Smooth muscle cell (in vitro differentiated cells): ENCODE results near the gene TVP23A. TPM values are rescaled to one million over a fixed set of nuclear protein-coding genes. Genes with fewer than 3 reads are reported as not detected.

Experiments
- DNase-seq: peaks from one replicate; lab custom pipeline; 2025; ENCODE audit not compliant: unreplicated experiment; lab: John Stamatoyannopoulos, UW
- H2AFZ ChIP-seq: fragments of 200-600 bp; sonication (generic); 2 replicates; pipeline ENCODE4 v1.6.0; 2016; ENCODE audit warnings: antibody characterized with exemption, low read depth, mild to moderate bottlenecking
- H3F3A ChIP-seq: fragments of 200-600 bp; sonication (generic); 2 replicates; pipeline ENCODE4 v1.6.0; 2017; ENCODE audit warnings: antibody characterized with exemption, low read depth
- H3K27ac ChIP-seq: fragments of 200-600 bp; sonication (generic); 2 replicates; pipeline ENCODE4 v1.5.1; 2016; ENCODE audit warnings: low read depth, mild to moderate bottlenecking
- H3K27me3 ChIP-seq: fragments of 200-600 bp; sonication (generic); 2 replicates; pipeline ENCODE4 v1.6.1; 2016; ENCODE audit warnings: low read depth, mild to moderate bottlenecking
- H3K36me3 ChIP-seq: fragments of 200-600 bp; sonication (generic); 2 replicates; pipeline ENCODE4 v1.5.1; 2016; ENCODE audit warnings: low read depth
- H3K4me1 ChIP-seq: fragments of 200-600 bp; sonication (generic); 2 replicates; pipeline ENCODE4 v1.5.1; 2016; ENCODE audit warnings: low read depth
- H3K4me2 ChIP-seq: fragments of 200-600 bp; sonication (generic); 2 replicates; pipeline ENCODE4 v1.6.0; 2016; ENCODE audit warnings: mild to moderate bottlenecking
- H3K4me3 ChIP-seq: fragments of 200-600 bp; sonication (generic); 2 replicates; pipeline ENCODE4 v1.5.1; 2016; ENCODE audit warnings: mild to moderate bottlenecking
- H3K79me2 ChIP-seq: fragments of 200-600 bp; sonication (generic); 2 replicates; pipeline ENCODE4 v1.6.0; 2016; ENCODE audit warnings: low read depth, mild to moderate bottlenecking
- H3K9ac ChIP-seq: fragments of 200-600 bp; sonication (generic); 2 replicates; pipeline ENCODE4 v1.6.0; 2016; ENCODE audit warnings: low read depth
- H3K9me3 ChIP-seq: fragments of 200-600 bp; sonication (generic); replicated peaks from 2 replicates; pipeline ENCODE4 v1.5.1; 2016; ENCODE audit warnings: low read depth
- H4K20me1 ChIP-seq: fragments of 200-600 bp; sonication (generic); 2 replicates; pipeline ENCODE4 v1.6.0; 2016; ENCODE audit warnings: low read depth
- CTCF ChIP-seq: fragments of 200-600 bp; sonication (generic); IDR thresholded peaks from 2 replicates; pipeline ENCODE4 v1.5.1; 2017; ENCODE audit warnings: borderline replicate concordance, mild to moderate bottlenecking, antibody characterized with exemption; ENCODE audit not compliant: insufficient read depth, poor library complexity, severe bottlenecking
- WGBS: methylation state at CpG from one replicate; pipeline ENCODE4 v1.1.7; 2016; ENCODE audit warnings: low lambda C conversion rate; 5-methylcytosine and 5-hydroxymethylcytosine counted together
- polyA plus RNA-seq: library from polyadenylated mRNA; unstranded; fragments of >200 nt; fragmentation: Nextera tagmentation; extraction: Ambion mirVana; gene quantifications from 2 replicates; pipeline ENCODE4 v1.2.1, GENCODE V29; 2016
- total RNA-seq: library from RNA; depleted of rRNA; stranded (reverse); fragments of >200 nt; gene quantifications from 2 replicates; pipeline ENCODE4 v1.2.3, GENCODE V29; 2014

TVP23A gene
- total and polyA plus RNA-seq, 2 experiments from 2014 or later: 0.13 to 0.45 TPM

- Histone ChIP-seq H3K36me3 (no peaks in the 10 kb centered on the region), H3K9ac (no peak overlapping the region), H3K4me3 (no peak overlapping the region), H4K20me1 (no peaks in the 10 kb centered on the region), H3K27ac (no peak overlapping the region), H3K4me1 (no peaks in the 10 kb centered on the region), H3F3A (peaks cover 8% of the 10 kb centered on the region), H3K9me3 (no peaks in the 10 kb centered on the region), H3K4me2 (peak overlapping the region; percentile 62), H3K27me3 (no peaks in the 10 kb centered on the region), H3K79me2 (no peaks in the 10 kb centered on the region), H2AFZ (no peak overlapping the region)
- WGBS: 24% methylated on average over 7 of the region's 7 CpGs
- TF ChIP-seq CTCF: no peak
- DNase-seq: no peak
These were observed 49.2 kb downstream of the TVP23A start for GRCh38 chr16:10769381-10769780.

GRCh38 chr16:10767127-10767526 is 51.5 kb downstream of the TVP23A start:
- no peak for TF ChIP-seq CTCF
- Histone ChIP-seq H2AFZ (no peak overlapping the region), H3K36me3 (no peaks in the 10 kb centered on the region), H3K4me2 (no peak overlapping the region), H3K9me3 (no peaks in the 10 kb centered on the region), H3K4me3 (no peak overlapping the region), H3K27ac (no peak overlapping the region), H3K79me2 (no peaks in the 10 kb centered on the region), H4K20me1 (no peaks in the 10 kb centered on the region), H3K9ac (no peak overlapping the region), H3F3A (peaks cover 8% of the 10 kb centered on the region), H3K27me3 (no peaks in the 10 kb centered on the region), H3K4me1 (no peaks in the 10 kb centered on the region)
- 98% methylated on average over 7 of the region's 7 CpGs for WGBS
- no peak for DNase-seq

GRCh38 chr16:10765772-10766171 is 52.8 kb downstream of the TVP23A start:
- Histone ChIP-seq H4K20me1 (no peaks in the 10 kb centered on the region), H3F3A (peaks cover 8% of the 10 kb centered on the region), H3K9ac (no peak overlapping the region), H3K79me2 (no peaks in the 10 kb centered on the region), H2AFZ (no peak overlapping the region), H3K27me3 (no peaks in the 10 kb centered on the region), H3K4me1 (no peaks in the 10 kb centered on the region), H3K4me3 (no peak overlapping the region), H3K27ac (no peak overlapping the region), H3K4me2 (no peak overlapping the region), H3K9me3 (no peaks in the 10 kb centered on the region), H3K36me3 (no peaks in the 10 kb centered on the region)
- WGBS: 97% methylated on average over 4 of the region's 4 CpGs
- DNase-seq: no peak
- no peak for TF ChIP-seq CTCF

GRCh38 chr16:10763456-10763855 is 55.1 kb downstream of the TVP23A start:
- no peak overlapping the region for H3K27ac ChIP-seq
- no peaks in the 10 kb centered on the region for H3K36me3 ChIP-seq
- no peak overlapping the region for H2AFZ ChIP-seq
- H3F3A ChIP-seq: no peaks in the 10 kb centered on the region
- no peak for TF ChIP-seq CTCF
- no peaks in the 10 kb centered on the region for H3K9me3 ChIP-seq
- no peaks in the 10 kb centered on the region for H4K20me1 ChIP-seq
- WGBS: 95% methylated on average over 7 of the region's 7 CpGs
- no peaks in the 10 kb centered on the region for H3K4me1 ChIP-seq
- H3K9ac ChIP-seq: no peak overlapping the region
- no peaks in the 10 kb centered on the region for H3K27me3 ChIP-seq
- no peak for DNase-seq
- H3K4me2 ChIP-seq: no peak overlapping the region
- H3K4me3 ChIP-seq: no peak overlapping the region
- H3K79me2 ChIP-seq: no peaks in the 10 kb centered on the region
